ENCODE measurements around the gene GPR107.
"Not testable (repeated sequence)": the region's sequence is repeated elsewhere in the genome, so short reads cannot be mapped to it uniquely, and the experiment has no call there.

Gene GPR107

DNA sequence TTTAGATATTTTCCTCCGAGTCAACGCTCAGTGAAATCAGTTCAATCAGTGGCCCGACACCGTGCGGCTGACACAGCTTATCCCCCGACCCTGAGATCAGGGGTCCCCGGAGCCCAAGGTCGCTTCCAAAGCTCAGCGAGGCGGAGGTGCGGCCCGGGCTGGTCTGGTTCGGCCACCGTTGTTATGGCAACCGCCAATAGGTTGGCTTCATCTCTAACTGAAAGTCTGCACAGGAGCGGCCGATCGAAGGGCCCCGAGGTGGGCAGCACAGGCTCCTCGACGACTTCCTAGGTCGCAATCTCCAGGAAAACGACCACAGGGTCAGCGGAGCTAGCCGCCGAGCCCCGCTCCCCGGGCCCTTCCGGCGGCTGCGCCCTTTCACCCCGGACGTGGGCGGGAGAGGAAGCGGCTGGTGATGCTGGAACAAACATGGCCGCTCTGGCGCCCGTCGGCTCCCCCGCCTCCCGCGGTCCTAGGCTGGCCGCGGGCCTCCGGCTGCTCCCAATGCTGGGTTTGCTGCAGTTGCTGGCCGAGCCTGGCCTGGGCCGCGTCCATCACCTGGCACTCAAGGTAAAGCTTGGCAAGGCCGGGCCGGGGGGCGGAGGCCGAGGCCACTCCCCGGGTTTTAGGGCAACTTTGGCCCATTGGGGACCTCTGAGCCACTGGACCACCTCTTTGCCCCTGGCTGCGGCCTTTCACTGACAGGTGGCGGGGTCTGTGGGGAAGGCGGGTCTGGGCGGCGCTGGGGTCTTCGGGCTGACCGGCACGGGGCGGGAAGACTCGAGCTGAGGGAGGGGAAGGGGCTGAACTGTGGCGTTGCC, at the start of gene GPR107:
Gene GPR107 (plus strand): TSS at position 403 of the 821 bp plus-strand sequence. CDS start 27 bp downstream, at position 430.
- peak; percentile 80 for DNase-seq

DNA sequence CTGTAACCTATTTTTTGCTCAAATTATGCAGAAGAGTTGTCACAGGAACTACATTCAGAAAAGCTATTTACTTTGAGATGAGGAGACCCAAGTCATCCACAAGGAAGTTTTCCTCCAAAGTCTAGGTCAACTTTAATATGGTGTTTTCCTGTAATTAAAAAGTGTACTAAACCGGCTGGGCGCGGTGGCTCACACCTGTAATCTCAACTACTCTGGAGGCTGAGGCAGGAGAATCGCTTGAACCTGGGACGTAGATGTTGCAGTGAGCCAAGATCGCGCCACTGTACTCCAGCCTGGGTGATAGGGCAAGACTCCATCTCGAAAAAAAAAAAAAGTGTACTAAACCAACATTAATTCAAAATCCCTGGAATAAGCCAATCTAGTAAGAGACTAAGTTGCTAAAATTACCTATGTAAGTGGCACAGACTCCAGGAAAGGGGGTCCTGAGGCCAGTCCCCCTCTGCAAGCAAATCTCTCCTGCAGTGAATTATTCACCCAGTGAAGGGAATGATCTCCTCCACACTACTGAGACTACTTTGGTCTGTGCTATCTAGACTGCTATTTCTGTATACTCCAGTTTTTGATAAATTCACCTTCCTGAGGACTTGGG, 49.7 kb upstream of the GPR107 start:
- DNase-seq, result no peak

DNA sequence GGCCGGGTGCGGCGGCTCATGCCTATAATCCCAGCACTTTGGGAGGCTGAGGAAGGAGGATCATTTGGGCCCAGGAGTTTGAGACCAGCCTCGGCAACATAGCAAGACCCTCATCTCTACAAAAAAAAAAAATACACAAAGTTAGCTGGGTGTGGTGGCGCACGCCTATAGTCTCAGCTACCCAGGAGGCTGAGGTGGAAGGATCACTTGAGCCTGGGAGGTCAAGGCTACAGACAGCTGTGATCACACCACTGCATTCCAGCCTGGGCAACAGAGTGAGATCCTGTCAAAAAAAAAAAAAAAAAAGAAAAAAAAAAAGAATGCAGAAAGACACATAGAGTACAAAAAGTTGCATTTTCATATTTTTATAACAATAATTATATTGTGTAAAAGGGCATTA, 46.8 kb upstream of the GPR107 start:
- not testable (repeated sequence) for DNase-seq

DNA sequence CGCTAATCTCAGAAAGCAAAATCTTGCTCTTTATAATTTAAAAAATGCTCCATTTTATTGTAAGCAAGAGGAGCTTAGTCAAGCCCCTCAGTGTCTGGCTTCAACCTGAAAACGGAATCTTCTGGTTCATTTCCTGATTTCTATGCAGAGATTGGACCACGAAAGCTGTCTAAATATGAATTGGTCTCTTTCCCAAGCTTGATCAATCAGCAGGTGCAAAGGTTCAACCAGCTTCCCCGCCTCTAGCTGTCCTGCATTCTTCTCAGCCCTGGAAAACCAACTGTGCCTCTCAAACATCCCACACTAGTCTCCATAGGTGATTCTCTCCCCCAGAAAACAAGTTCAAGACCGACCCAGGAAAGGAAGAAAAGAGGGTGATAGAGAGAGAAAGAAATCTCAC, 45.2 kb upstream of the GPR107 start:
- no peak for DNase-seq

DNA sequence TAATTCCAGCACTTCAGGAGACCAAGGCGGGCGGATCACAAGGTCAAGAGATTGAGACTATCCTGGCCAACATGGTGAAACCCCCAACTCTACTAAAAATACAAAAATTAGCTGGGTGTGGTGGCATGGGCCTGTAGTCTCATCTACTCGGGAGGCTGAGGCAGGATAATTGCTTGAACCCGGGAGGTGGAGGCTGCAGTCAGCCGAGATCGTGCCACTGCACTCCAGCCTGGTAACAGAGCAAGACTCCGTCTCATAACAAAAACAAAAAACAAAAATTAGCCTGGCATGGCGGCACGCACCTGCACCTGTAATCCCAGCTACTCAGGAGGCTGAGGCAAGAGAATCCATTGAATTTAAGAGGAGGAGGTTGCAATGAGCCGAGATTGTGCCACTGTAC, 44.2 kb upstream of the GPR107 start:
- DNase-seq, result not testable (repeated sequence)

DNA sequence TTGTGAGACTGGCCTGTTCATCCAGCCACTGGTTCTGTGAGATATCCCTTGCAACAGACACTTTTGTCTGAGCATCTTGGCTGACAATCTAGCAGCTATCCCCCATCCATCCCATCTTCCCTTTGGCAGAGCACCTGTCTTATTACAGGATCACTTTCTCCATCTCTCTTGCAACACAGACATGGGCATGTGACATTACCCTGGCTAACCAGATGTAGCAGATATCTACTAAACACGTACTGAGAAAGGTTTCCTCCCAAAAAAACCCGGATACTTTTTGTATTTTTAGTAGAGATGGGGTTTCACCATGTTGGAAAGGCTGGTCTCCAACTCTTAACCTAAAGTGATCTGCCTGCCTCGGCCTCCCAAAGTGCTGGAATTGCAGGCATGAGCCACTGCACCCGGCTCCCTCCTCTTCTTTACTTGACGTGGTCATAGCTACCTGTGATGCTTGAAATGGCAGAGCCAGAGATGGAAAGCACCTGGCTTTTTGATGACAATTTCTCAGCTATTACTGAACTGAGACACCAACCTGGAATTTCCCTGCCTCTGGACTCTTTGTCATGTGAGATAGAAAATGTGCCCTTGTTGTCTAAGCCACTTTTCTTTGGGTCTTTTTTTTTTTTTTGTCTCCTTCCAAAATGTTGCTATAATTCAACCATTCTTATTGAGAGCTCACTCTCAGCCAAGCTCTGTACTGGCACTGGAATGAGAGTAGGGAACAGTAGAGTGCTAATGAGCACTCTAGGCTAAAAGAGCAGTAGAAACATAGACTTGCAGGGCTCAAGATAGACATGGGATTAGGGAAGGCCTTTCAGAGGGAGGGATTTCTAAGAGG, 43.3 kb upstream of the GPR107 start:
- no peak for DNase-seq

DNA sequence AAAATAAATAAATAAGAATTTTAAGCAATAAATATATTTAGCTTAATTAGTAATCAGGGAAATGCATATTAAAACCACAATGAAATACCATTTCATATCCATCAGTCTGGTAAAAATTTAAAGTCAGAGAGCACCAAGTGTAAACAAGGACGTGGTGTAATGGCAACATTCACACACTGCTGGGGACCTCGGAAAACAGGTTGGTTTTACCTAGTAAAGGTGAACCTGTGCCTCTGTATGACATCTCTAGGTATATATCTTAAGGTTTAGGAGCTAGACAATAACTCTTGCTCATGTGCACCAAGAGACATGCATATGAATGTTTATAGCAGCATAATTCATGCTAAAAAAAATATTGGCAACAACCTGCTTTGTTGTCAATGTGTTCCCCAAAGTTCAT, 40.4 kb upstream of the GPR107 start:
- DNase-seq, result no peak

DNA sequence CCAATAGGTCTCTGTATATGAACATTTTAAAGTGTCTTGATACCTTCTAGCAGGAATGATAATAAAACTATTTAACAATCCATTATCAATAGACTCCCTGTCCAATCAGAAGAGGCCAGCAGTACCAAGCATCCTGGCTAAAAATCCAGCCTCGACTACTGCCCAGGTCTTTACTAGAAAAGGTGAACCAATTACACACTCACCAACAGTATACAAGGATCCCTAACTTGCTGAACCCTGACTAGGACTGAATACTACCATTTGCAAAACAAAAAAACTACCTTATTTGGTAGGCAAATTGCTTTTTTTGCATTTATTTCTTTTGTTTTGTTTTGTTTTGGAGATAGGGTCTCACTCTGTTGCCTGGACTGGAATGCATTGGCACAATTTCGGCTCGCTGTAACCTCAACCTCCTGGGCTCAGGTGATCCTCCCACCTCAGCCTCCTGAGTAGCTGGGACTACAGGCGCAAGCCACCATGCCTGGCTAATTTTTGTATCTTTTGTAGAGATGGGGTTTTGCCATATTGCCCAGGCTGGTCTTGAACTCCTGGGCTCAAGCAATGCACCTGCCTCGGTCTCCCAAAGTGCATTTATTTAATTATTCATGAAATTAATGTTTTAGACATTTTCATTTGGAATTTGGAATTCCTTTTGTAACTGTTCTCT, 38.2 kb upstream of the GPR107 start:
- DNase-seq, result no peak

DNA sequence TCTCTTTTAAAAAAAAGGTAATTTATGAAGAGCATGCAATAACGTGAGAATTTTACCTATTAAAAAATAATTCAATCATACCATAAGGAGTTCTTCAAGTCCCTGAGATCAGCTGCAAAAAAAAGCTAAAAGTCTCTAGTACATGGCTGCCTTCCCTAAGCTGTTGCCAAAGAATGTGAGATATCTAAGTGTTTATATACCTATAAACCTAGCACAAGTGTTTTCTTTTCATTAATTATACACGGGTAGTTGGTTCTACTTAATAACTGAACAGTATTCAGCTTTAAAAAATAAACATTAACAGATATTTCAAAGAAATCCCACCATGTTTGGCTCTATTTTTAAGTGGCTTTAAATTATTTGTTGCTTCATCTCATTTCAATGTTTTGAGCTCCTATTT, 36.6 kb upstream of the GPR107 start:
- DNase-seq, result no peak

DNA sequence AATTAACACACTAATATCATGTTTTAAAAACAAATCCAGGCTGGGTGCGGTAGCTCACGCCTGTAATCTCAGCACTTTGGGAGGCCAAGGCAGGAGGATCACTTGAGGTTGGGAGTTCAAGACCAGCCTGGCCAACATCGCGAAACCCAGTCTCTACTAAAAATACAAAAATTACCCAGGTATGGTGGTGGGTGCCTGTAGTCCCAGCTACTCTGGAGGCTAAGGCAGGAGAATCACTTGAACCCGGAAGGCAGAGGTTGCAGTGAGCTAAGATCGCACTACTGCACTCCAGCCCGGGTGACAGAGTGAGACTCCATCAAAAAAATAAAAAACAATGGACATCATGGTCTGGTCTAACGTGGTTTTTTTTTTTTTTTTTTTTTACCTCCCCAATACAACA, 36.2 kb upstream of the GPR107 start:
- not testable (repeated sequence) for DNase-seq

DNA sequence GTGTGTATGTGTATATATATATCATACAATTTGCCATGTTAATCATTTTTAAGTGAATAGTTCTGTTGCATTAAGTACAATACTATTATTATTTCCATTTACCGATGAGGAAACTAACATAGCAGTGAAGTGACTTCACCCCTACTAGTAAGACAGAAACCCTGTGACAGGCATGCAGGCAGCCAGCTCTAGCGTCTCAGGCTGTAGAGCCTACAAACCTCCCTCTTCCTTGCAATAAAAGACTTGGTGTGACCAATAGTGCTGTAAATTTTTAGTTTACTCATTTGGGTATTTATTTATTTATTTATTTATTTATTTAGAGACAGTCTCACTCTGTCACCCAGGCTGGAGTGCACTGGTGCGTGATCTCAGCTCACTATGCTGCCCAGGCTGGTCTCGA, 35.4 kb upstream of the GPR107 start:
- DNase-seq, result no peak

DNA sequence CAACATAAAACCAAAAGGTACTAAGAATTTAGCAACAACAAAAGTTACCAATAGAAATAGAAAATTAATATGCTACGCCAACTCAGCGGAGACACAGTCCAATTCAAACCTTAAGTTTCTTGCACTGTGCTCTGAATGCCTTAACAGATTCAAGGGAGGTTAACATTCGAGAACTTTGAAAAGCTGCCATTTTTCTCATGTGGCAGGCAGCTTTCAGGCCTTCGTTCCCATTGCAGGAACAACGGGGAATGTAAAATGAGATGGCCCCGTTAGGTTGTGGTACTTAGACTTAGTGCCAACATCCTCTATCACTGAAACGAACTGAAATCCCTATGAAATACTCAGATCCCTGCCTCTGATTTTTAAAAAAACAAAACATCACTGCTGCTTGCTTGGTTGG, 33.1 kb upstream of the GPR107 start:
- DNase-seq, result no peak

DNA sequence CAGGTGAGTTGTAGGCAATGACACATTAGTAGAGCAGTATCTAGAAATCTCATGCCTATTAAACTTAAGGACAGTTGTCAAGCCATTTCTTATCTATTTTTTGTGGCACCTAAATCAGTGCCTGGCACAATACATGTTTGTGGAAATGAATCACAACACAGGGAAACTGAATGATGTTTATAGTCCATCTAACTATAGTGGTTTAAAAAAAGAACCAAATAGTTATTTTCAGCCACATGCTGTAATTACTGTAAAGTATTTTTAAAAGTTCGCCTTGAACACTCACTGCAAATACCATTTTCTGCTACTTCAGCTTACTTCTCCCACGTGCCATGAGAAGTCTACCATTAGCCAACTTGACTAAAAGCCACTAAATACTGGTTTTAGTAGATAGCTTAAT, 32.6 kb upstream of the GPR107 start:
- DNase-seq, result no peak

DNA sequence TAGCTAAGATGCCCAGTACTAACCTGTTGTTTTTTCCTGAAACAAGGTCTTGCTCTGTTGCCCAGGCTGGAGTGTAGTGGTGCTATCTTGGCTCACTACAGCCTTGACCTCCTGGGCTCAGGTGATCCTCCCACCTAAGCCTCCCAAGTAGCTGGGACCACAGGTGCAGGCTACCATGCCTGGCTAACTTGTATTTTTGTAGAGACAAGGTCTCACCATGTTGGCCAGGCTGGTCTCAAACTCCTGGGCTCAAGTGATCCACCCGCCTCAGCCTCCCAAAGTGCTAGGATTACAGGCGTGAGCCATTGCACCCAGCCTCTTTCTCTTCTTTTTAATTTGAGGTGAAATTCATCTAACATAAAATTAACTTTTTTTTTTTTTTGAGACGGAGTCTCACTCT, 31.9 kb upstream of the GPR107 start:
- not testable (repeated sequence) for DNase-seq

DNA sequence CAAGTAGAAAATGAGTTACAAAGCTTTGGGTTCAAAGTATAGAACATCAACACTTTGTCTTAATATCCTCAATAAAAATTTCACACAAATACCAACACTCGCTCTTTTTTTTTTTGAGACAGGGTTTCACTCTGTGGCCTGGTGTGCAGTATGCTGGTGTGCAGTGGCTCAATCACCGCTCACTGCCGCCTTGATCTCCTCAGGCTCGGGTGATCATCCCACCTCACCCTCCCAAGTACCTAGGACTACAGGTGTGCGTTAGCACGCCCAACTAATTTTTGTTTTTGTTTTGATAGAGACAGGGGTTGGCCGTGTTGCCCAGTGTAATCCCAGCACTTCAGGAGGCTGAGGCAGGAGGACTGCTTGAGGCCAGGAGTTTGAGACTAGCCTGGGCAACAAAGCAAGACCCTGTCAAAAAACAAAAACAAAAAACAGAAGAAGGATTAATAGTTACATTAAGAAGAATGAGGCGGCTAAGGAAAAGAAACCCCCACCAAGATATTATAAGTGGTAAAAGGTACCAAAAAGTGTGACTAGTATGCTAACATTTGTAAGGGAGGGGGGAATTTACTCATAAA, 31.1 kb upstream of the GPR107 start:
- no peak for DNase-seq

DNA sequence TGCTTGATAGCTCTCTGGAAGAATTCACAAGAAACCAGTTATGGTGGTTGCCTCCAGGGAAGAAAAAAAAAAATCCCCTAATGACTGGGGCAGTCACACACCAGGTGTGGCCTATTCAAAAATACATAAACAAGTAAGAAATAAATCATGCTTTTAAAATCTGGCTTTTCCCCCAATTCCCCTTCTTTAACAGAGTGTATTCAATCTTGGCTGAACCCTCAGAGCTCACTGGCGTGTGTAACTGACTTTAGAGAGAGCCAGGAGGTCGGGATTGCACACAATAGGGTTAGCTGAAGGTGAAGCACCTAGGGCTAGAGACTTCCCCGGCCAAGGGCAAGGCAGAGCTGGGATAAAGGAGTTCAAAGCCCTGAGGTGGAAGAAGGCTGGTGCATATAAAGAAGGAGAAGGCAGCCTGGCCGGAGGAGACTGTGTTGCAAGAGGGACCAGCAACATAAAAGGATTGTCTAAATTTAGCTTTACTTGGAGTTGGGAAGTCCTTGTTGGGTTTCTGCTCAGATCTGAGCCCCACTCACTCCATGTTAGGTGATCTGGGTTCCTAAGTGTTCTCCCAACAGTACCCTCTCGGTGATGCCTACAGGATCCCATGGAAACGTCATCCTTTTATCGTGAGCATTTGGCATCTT, 30.4 kb upstream of the GPR107 start:
- no peak for DNase-seq

DNA sequence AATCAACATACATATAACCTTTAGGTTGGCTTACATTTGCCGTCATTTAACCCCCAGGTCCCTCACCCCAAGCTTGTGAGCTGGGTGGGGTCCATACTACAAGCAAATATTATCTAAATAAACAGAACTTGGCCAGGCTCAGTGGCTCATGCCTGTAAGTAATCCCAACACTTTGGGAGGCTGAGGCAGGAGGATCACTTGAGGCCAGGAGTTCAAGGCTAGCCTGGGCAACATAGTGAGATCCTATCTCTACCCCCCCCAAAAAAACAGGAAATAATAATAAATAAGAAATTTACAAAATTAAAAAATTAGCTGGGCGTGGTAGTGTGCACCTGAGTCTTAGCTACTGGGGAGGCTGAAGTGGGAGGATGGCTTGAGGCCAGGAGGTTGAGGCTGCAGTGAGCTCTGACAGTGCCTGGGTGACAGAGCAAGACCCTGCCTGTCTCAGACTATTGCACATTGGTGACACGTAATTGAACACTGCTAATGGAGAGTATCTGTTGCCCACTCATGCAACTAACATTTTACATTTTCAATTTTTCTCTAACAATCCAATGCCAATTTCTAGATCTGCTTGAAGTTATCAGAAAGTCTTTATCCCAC, 29.6 kb upstream of the GPR107 start:
- no peak for DNase-seq

DNA sequence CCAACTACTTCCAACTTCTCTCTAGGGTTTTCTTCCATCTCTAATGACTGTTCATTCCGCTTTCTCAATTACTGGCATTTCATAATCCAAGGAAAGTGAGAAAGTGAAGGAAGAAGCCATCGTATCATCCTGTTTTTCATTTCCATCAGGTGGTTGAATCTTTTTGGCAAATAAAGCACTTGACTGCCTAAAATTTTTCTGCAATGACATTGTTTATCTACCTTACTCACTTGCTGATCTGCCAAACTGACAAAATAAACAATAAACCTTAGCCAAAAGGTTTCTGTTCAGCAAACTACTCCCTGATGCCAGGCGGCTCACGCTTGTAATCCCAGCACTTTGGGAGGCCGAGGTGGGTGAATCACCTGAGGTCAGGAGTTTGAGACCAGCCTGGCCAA, 29.1 kb upstream of the GPR107 start:
- DNase-seq, result no peak

DNA sequence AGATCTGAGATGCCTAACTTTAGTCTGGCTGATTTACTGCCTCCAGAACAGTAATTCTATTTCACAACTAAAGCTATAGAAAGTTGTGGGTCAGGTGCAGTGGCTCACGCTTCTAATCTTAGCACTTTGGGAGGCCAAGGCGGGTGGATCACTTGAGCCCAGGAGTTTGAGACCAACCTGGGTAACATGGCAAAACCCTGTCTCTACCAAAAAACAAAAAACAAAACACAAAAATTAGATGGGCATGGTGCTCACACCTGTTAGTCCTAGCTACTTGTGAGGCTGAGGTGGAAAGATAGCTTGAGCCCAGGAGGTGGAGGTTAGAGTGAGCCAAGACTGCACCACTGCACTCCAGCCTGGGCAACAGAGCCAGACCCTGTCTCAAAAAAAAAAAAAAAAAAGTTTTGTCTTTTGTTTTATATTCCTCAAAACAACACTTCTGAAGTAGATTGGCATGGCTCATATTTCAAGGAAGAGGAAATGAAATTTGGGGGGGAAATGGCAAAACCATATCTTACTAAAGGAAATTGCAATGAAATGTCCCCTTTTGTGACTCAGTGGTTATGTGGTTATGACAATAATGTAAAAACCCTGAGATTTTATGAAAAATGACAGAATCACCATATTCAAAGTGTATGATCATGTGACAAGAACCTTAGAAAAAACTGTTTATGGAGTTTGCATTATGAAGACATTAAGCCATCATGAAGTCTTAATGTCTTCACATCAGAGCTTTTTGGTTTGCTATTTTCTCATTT, 26.9 kb upstream of the GPR107 start:
- DNase-seq, result no peak

DNA sequence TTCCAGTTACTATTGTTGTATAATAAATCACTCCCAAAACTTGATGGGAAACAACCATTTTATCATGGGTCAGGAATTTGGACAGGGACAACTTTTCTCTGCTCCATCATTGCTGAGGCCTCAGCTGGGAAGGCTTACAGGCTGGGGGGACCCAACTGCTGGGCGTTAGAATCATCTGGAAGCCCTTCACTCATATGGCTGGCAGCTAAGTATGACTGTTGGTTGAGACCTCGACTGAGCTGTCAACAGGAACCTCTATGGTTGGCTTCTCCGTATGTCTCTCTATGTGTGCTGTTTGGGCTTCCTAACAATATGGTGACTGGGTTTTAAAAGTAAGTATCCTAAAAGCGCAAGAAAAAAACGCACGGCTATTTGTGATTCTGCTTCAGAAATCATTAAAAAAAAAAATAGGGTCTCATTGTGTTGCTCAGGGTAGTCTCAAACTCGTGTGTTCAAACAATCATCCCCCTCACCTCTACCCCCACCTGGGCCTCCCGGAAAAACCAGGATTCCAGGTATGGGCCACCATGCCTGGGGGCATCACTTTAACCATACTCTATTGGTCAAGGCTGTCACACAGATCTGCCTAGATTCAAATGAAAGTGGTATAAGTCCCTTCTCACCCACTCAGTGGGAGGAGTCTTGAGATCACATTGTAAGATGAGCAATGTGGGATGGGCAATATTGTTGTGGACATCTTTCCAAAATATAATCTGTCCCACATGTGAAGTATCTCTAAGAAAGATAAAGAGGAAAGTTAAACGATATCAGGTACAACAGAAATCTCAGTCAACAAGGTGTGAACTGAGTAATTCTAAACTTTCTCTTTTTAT, 26.0 kb upstream of the GPR107 start:
- no peak for DNase-seq

All from hematopoietic multipotent progenitor cell treated with erythropoietin and hydrocortisone succinate and interleukin-3 and kit ligand, for 6 days (in vitro differentiated cells).